NCI-H345 (cell line): ENCODE results near the gene ST3GAL5.

ENCODE experiments used
- DNase-seq: peaks from one replicate; lab custom pipeline; 2025; lab: John Stamatoyannopoulos, UW

ST3GAL5 gene

DNA sequence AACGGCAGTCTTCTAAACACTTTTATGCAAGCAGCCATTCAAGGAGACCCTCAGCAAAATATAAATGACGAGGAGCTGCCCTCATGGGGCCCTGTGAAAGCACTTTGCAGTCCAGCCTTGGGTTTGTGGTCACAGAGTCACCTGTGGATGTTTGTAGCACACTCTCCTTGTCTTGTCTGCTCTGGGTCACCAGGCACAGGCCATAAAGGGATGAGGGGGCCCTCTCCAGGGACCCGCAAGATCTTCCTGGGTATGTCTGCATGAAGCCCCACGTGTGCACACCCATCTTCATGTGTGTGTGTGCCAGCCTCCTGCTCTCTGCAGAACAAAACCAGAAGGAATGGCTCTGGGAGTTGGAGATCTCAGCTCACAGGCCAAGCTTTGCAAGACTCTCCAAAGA lies 98.8 kb downstream of the ST3GAL5 start:
- no peak for DNase-seq

DNA sequence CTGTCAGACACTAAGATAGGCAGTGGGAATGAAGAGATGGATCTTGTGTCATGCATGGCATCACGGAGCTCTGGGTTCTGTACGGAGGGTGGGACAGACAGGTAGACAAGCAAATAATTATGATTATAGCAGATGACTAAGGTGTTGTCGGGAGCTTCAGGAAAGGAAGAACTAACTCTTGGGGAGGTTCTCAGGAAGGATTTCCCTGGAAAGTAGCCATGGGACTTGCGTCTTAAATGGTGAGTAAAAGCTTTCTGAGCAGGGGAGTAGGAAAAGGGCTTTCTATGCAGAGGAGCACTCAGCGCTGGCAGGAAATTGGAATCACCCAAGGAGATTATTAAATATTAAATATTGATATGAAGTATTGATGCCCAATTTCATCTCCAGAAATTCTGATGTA lies 99.5 kb downstream of the ST3GAL5 start:
- no peak for DNase-seq

GRCh38 chr2:85788603-85789002 lies 100.2 kb downstream of the ST3GAL5 start:
- DNase-seq, result no peak

GRCh38 chr2:85787981-85788340 lies 100.8 kb downstream of the ST3GAL5 start:
- DNase-seq, result no peak

GRCh38 chr2:85787282-85787980 lies 101.4 kb downstream of the ST3GAL5 start:
- no peak for DNase-seq
